Measurements from ENCODE around the gene DYSF. TPM values are rescaled to one million over a fixed set of nuclear protein-coding genes. Genes with fewer than 3 reads are reported as not detected.

The DYSF gene
- total and polyA plus RNA-seq, 3 donors from 2014 or later, result 6.8 to 10.9 (median 8.9) TPM

DNA sequence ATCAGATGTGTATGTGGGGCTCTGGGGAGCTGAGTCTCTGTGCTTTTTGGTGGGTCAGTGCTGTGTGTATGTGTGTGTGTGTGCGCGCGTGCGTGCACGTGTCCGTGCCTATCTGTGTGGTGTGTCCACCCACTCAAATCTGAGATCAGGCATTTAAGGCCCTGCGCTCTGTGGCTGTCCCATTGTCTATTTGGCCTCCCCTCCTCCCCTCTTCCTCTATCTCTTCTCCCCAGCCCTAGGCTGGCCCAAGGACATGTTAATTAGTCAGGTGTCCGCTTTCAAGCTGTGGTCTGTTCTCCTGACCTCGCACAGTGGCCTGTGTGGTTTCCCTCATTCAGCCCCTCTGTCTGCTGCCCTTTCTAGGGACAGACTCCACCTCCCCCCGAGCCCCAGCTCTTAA, 136.4 kb downstream of the DYSF start:
- WGBS, 2 donors, result 82 to 96% methylated on average over 10 of the region's 10 CpGs
- Histone ChIP-seq H3K36me3 (ENCODE audit: low read depth, missing control alignments) (no peaks in the 10 kb centered on the region), H3K4me1 (no peaks in the 10 kb centered on the region), H3K27me3 (no peaks in the 10 kb centered on the region), H3K4me3 (no peak overlapping the region), H3K9me3 (no peaks in the 10 kb centered on the region), H3K27ac (no peak overlapping the region)
- TF ChIP-seq, protein P1, sequence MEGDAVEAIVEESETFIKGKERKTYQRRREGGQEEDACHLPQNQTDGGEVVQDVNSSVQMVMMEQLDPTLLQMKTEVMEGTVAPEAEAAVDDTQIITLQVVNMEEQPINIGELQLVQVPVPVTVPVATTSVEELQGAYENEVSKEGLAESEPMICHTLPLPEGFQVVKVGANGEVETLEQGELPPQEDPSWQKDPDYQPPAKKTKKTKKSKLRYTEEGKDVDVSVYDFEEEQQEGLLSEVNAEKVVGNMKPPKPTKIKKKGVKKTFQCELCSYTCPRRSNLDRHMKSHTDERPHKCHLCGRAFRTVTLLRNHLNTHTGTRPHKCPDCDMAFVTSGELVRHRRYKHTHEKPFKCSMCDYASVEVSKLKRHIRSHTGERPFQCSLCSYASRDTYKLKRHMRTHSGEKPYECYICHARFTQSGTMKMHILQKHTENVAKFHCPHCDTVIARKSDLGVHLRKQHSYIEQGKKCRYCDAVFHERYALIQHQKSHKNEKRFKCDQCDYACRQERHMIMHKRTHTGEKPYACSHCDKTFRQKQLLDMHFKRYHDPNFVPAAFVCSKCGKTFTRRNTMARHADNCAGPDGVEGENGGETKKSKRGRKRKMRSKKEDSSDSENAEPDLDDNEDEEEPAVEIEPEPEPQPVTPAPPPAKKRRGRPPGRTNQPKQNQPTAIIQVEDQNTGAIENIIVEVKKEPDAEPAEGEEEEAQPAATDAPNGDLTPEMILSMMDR (IDR thresholded peaks at IDR 0.05), result no peak
- no peak for TF ChIP-seq POLR2A (IDR thresholded peaks at IDR 0.05)
- intact Hi-C loops (cut with DNase I; ENCODE audit: low total_unique reads), result no loop called here
- DNase-seq, result no peak

DNA sequence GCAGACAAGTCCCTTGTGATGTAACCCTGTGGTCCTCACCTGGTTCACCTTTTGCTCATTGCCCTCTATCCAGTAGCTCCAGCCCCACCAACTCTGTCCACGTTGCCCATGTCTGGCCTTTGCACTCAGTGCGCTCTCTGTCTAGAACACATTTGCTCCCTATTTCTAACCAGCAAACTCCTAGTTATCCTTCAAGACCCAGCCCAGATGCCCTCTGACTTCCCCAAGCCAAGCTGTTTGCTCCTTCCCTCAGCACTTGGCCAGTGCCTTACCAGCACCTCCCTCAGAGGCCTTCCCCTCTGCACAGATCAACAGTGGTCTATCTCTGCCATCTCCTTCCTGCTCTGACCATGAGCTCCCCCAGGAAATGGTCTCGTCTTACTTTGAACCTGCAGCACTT, 137.7 kb downstream of the DYSF start:
- no peaks in the 10 kb centered on the region for H3K36me3 ChIP-seq (ENCODE audit: low read depth, missing control alignments)
- intact Hi-C loops (cut with DNase I; ENCODE audit: low total_unique reads), result no loop called here
- no peak for DNase-seq
- no peaks in the 10 kb centered on the region for H3K4me1 ChIP-seq
- H3K9me3 ChIP-seq, result no peaks in the 10 kb centered on the region
- no peak for TF ChIP-seq POLR2A (IDR thresholded peaks at IDR 0.05)
- TF ChIP-seq, protein P1 (IDR thresholded peaks at IDR 0.05), result no peak
- 90 to 94% methylated on average over 3 of the region's 3 CpGs for WGBS, 2 donors
- no peak overlapping the region for H3K4me3 ChIP-seq
- no peak overlapping the region for H3K27ac ChIP-seq
- H3K27me3 ChIP-seq, result no peaks in the 10 kb centered on the region

DNA sequence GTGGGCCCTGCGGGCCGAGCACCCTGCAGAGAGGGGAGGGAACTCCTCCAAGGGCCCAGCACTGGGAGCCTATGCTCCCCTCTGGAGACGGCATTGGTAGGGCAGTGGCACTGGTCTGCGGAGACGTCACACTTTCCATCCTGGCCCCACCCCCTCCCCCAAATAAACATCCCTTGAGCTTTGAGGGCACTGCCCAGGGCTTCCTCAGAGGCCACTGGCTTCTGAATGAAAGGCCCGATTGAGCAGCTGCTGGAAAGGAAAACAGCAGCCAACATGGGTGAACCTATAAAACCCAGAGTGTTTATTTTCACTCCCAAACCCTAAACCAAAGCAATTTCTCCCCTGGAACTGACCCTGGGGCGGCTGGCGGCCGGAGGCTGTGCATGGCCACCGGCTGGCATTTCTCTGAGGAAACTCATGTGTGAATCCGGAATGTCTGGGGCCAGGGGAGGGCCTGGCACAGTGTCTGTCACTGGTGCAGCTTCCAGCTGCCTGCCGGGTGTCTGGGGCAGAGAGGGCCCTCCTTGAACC, 138.9 kb downstream of the DYSF start:
- TF ChIP-seq POLR2A (IDR thresholded peaks at IDR 0.05), result no peak
- TF ChIP-seq, protein P1 (IDR thresholded peaks at IDR 0.05), result no peak
- H3K27me3 ChIP-seq, result no peaks in the 10 kb centered on the region
- H3K4me3 ChIP-seq, result no peak overlapping the region
- H3K36me3 ChIP-seq (ENCODE audit: low read depth, missing control alignments), result no peaks in the 10 kb centered on the region
- no peak overlapping the region for H3K27ac ChIP-seq
- intact Hi-C loops (cut with DNase I; ENCODE audit: low total_unique reads), result no loop called here
- 74 to 91% methylated on average over 7 to 12 of the region's 12 CpGs for WGBS, 2 donors
- no peak for DNase-seq
- no peaks in the 10 kb centered on the region for H3K9me3 ChIP-seq
- H3K4me1 ChIP-seq, result no peaks in the 10 kb centered on the region

DNA sequence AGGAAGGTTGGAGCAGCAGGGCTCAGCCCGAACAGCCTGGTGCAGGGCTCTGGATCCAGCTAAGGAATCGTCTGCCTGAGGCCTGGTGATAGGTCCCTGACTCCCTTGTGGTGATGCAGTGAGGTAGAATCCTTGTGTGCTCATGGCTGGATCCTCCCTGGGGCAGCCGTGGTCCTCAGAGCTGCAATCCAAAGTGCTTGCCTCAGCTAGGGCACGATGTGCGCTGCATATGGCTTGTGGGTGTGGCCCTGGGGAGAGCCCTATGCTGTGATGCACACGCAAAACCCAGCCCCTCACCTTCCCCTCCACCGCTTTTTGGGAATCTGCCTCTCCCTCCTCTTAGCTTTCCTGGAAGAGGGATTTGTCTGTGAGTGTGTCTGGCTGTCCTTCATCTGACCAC, 142.2 kb downstream of the DYSF start:
- TF ChIP-seq, protein P1 (IDR thresholded peaks at IDR 0.05), result no peak
- no peak for TF ChIP-seq POLR2A (IDR thresholded peaks at IDR 0.05)

DNA sequence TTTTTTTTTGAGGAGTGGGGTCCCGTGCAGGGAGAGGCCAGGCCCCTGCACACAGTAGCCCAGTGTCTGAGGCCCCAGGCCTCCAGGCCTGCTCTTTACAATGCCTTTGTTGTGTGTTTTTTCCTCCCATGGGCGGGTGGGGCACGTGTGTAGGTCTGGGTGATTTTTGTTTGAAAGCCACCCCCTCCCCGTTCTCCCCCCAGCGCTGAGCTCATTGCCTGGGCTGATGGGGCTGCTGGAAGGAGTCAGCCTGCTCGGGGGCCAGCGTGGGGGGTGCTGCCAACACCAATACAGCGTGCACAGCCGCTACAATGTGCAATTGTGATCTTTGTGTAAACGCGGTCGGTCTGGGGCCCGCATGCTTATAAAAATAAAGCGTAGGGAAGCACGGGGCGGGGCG, 142.7 kb downstream of the DYSF start:
- H3K9me3 ChIP-seq, result no peaks in the 10 kb centered on the region
- no peaks in the 10 kb centered on the region for H3K4me1 ChIP-seq
- intact Hi-C loops (cut with DNase I; ENCODE audit: low total_unique reads), result no loop called here
- DNase-seq, result no peak
- WGBS, 2 donors, result 64 to 77% methylated on average over 16 to 17 of the region's 17 CpGs
- no peak overlapping the region for H3K27ac ChIP-seq
- H3K27me3 ChIP-seq, result no peaks in the 10 kb centered on the region
- H3K4me3 ChIP-seq, result no peak overlapping the region
- H3K36me3 ChIP-seq (ENCODE audit: low read depth, missing control alignments), result no peaks in the 10 kb centered on the region
- TF ChIP-seq POLR2A (IDR thresholded peaks at IDR 0.05), result no peak
- TF ChIP-seq, protein P1 (IDR thresholded peaks at IDR 0.05), result no peak

More for the DNA sequence above, 142.2 kb downstream of the DYSF start:
- intact Hi-C loops (cut with DNase I; ENCODE audit: low total_unique reads), result no loop called here
- no peaks in the 10 kb centered on the region for H3K9me3 ChIP-seq
- no peaks in the 10 kb centered on the region for H3K27me3 ChIP-seq
- no peak for DNase-seq
- 71 to 90% methylated on average over 7 of the region's 7 CpGs for WGBS, 2 donors
- H3K36me3 ChIP-seq (ENCODE audit: low read depth, missing control alignments), result no peaks in the 10 kb centered on the region
- no peaks in the 10 kb centered on the region for H3K4me1 ChIP-seq
- no peak overlapping the region for H3K4me3 ChIP-seq
- no peak overlapping the region for H3K27ac ChIP-seq
